Left ventricle myocardium inferior (tissue), 1 donor: ENCODE measurements around the gene ADA. TPM values are rescaled to one million over a fixed set of nuclear protein-coding genes. Genes with fewer than 3 reads are reported as not detected.

Source experiments
- DNase-seq: peaks from one replicate; pipeline ENCODE4 v3.0.0-alpha.2; 2020
- H3K27ac ChIP-seq: fragments of 200-600 bp; replicated peaks from 2 replicates; pipeline ENCODE4 v1.8.0; 2021
- H3K27me3 ChIP-seq: fragments of 200-600 bp; 2 replicates; pipeline ENCODE4 v1.8.0; 2021; ENCODE audit warnings: low read depth
- H3K36me3 ChIP-seq: fragments of 200-600 bp; 2 replicates; pipeline ENCODE4 v1.8.0; 2021
- H3K4me1 ChIP-seq: fragments of 200-600 bp; 2 replicates; pipeline ENCODE4 v1.8.0; 2021
- H3K4me3 ChIP-seq: fragments of 200-600 bp; 2 replicates; pipeline ENCODE4 v1.8.0; 2021; ENCODE audit warnings: mild to moderate bottlenecking, moderate library complexity
- H3K9me3 ChIP-seq: fragments of 200-600 bp; replicated peaks from 2 replicates; pipeline ENCODE4 v1.8.0; 2021
- intact Hi-C: fragments of 100-400 bp; cut with micrococcal nuclease; formaldehyde crosslinking; loops from one replicate; pipeline ENCODE4 v1.11.0; 2022
- total RNA-seq: library from RNA; stranded (reverse); fragmentation: NEBNext Ultra II Directional; extraction: Animal tissue kit (Norgen Biotek cat#: 25700); gene quantifications from one replicate; pipeline ENCODE4 v1.2.1, GENCODE V29; 2021
- TF ChIP-seq, protein P1 (sequence below): fragments of 200-600 bp; IDR thresholded peaks from 2 replicates; pipeline ENCODE4 v1.8.0; 2021; ENCODE audit warnings: antibody characterized with exemption, mild to moderate bottlenecking, borderline replicate concordance
- donor health status: DM: no; HTN: yes; CAD: no; lungs with severe emphysema.

The ADA gene
- total RNA-seq, 1 donor from 2014 or later = 6.7 TPM

DNA sequence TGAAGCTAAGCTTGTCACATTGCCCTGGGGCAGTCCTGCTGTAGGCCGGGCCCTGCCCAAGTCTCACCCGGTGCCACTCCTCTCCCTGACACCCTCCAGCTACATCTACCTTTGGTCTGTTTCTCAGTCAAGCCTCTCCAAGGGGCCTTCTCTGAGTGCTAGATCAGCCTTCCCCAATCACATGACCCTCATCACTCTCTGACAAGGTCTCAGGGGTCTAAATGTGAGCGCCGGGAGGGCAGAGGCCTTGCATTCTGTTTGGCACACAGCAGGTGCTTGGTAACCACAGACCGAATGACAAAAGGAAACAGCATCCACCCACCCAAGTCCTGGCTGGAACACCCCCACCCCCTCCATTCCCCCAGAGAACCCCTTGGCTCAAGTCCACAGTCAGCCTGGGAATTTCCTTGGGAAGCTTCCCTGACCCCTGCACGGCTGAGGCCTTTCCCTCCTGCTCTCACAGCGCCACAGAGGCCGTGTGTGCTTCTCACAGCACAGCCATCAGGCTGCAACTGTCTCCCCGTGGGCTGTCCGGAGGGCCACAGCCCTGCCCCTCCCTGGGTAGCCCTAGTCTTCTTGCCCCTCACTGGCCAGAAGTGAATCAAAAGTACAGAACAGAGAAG, 36.2 kb downstream of the ADA start:
- Histone ChIP-seq H3K4me1 (peaks cover 90% of the 10 kb centered on the region), H3K27me3 (no peaks in the 10 kb centered on the region), H3K4me3 (peak overlapping the region; percentile 33), H3K9me3 (no peaks in the 10 kb centered on the region), H3K27ac (peak overlapping the region; percentile 91), H3K36me3 (peaks cover 67% of the 10 kb centered on the region)
- TF ChIP-seq, protein P1, sequence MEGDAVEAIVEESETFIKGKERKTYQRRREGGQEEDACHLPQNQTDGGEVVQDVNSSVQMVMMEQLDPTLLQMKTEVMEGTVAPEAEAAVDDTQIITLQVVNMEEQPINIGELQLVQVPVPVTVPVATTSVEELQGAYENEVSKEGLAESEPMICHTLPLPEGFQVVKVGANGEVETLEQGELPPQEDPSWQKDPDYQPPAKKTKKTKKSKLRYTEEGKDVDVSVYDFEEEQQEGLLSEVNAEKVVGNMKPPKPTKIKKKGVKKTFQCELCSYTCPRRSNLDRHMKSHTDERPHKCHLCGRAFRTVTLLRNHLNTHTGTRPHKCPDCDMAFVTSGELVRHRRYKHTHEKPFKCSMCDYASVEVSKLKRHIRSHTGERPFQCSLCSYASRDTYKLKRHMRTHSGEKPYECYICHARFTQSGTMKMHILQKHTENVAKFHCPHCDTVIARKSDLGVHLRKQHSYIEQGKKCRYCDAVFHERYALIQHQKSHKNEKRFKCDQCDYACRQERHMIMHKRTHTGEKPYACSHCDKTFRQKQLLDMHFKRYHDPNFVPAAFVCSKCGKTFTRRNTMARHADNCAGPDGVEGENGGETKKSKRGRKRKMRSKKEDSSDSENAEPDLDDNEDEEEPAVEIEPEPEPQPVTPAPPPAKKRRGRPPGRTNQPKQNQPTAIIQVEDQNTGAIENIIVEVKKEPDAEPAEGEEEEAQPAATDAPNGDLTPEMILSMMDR = no peak
- intact Hi-C loops = no loop called here
- DNase-seq = peak; percentile 56

DNA sequence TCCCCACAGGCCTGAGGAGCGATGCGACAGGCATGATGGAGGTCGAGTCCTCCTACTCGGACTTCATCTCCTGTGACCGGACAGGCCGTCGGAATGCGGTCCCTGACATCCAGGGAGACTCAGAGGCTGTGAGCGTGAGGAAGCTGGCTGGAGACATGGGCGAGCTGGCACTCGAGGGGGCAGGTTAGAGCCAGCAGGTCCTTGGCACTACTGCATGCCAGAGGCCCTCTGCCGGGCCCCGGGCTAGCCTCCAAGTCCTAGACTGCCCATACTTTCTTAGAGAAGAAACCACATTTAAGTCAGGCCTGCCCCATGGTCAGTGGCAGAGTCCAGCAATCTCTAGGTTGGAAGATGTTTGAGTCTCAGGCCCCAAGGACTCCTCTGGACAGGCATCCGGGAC, 37.0 kb downstream of the ADA start:
- Histone ChIP-seq H3K27me3 (no peaks in the 10 kb centered on the region), H3K4me1 (peaks cover 98% of the 10 kb centered on the region), H3K36me3 (peaks cover 60% of the 10 kb centered on the region), H3K9me3 (no peaks in the 10 kb centered on the region), H3K4me3 (no peak overlapping the region), H3K27ac (peak overlapping the region; percentile 91)
- intact Hi-C loops = no loop called here
- peak; percentile 69 for DNase-seq
- TF ChIP-seq, protein P1 = no peak

DNA sequence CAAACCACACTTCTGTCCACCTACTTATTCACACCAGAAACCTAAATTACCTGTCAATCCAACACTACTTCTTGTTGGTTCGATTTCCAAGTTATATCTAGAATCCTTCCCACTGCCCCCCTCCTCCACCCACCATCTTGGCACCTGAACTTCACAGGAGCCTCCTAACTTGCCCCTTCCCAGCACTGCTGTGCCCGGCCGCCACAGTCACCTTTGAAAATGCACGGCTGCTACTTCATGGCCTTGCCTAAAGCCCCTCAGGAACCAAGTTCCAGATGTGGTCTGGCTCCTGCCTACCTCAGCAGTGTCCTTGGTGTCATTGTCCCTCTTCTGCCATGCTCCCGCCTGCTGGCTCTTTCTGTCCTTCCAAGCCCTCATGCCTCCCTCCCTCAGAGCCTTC, 37.9 kb downstream of the ADA start:
- Histone ChIP-seq H3K4me1 (peaks cover 100% of the 10 kb centered on the region), H3K36me3 (peaks cover 50% of the 10 kb centered on the region), H3K27ac (peak overlapping the region; percentile 91), H3K9me3 (no peaks in the 10 kb centered on the region), H3K27me3 (no peaks in the 10 kb centered on the region), H3K4me3 (no peak overlapping the region)
- DNase-seq = no peak
- intact Hi-C loops = no loop called here
- TF ChIP-seq, protein P1 = no peak

DNA sequence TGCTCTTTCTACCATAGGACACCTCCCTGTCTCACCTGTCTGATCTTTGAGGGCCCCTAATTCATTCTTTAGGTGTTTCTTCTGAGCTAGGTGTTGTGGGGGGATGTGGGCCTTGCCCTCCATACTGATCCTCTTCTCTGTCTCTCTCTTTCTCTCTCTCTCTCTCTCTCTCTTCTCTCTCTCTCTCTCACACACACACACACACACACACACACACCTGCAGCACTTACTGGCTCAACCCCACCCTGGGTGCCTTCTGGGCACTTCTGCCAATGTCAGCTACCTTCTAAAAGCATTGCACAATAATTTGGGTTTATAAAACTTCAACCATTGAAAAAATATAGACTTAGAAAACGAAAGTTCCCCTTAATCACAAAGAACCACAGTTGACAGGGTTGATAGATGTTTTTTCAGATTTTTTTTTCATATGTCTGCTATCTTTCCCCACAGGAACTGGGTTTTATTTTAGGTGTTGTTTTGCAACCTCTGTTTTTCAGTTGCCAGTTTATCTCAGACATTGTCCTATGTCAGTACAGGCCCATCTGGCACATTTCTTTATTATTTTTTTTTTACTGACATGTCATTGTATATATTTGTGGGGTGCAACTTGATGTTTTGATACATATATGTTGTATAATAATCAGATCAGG, 41.1 kb downstream of the ADA start:
- intact Hi-C loops = no loop called here
- H3K36me3 ChIP-seq = peaks cover 28% of the 10 kb centered on the region
- H3K27me3 ChIP-seq = no peaks in the 10 kb centered on the region
- peak overlapping the region; percentile 91 for H3K27ac ChIP-seq
- H3K4me3 ChIP-seq = peak overlapping the region; percentile 47
- DNase-seq = no peak
- H3K9me3 ChIP-seq = peaks cover 5% of the 10 kb centered on the region
- TF ChIP-seq, protein P1 = no peak
- H3K4me1 ChIP-seq = peaks cover 84% of the 10 kb centered on the region

DNA sequence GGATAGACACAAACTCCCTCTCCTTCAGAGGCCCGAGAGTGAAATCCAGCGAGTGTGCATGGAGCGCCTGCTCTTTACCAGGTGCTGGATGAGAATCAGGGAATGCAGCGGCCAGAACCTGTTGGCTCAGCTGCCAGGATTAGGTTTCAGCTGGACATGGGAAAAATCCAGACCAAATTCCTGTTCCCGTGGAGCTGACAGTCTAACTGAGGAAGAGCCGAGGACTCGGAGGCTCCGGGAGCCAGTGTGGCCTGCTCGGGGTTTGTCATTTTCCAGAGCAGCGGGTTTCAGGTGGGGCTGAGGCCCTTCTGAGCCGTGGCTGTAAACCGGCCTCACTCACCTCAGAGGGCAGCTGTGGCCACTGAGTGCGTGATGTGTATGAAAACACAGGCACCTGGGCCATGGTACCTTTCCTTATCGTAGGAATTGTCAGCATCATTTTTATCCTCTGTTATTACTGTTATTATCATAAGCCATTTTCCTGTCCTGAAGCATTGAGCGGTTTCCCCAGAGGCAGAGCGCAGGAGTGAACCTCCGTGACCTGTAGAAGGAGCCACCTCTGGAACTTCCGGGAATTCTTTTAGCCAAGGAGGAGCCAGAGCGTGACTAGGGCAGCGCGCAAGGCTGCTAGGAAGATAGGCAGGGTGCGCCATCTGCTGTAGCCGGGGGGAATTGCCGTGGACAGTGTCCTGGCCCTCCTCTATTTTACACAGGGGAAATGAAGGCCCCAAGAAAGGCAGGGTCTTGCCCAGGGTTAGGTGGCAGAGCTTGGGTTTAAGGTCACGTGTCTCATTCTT, 41.8 kb downstream of the ADA start:
- H3K36me3 ChIP-seq = peaks cover 21% of the 10 kb centered on the region
- peak; percentile 89 for DNase-seq
- H3K27me3 ChIP-seq = no peaks in the 10 kb centered on the region
- H3K4me3 ChIP-seq = peak overlapping the region; percentile 47
- H3K4me1 ChIP-seq = peaks cover 80% of the 10 kb centered on the region
- H3K9me3 ChIP-seq = peaks cover 5% of the 10 kb centered on the region
- intact Hi-C loops = no loop called here
- TF ChIP-seq, protein P1 = peak; percentile 100
- H3K27ac ChIP-seq = peak overlapping the region; percentile 91
